RWPE2 (cell line): ENCODE measurements around the gene FAM216B.

Source experiments
- ATAC-seq: fragments of 200-7000 bp; cut with Tn5 transposase; 3 replicates; pipeline ENCODE4 v1.9.1; 2021; ENCODE audit warnings: low read depth
- DNase-seq: peaks from one replicate; pipeline ENCODE4 v3.0.0-alpha.2; 2020; ENCODE audit warnings: low spot score
- H3K27ac ChIP-seq: fragments of 450-650 bp; 2 replicates; pipeline ENCODE4 v1.5.1; 2017; ENCODE audit warnings: mild to moderate bottlenecking; ENCODE audit not compliant: poor library complexity, severe bottlenecking
- H3K27me3 ChIP-seq: fragments of 250-450 bp; sonication (Bioruptor Pico); 2 replicates; pipeline ENCODE4 v1.5.1; 2021; ENCODE audit warnings: mild to moderate bottlenecking, moderate library complexity; ENCODE audit not compliant: insufficient read depth, poor library complexity, severe bottlenecking
- H3K36me3 ChIP-seq: fragments of 250-450 bp; sonication (Bioruptor Pico); 2 replicates; pipeline ENCODE4 v1.5.1; 2020; ENCODE audit warnings: low read depth, mild to moderate bottlenecking, moderate library complexity
- H3K4me1 ChIP-seq: fragments of 250-450 bp; sonication (Bioruptor Pico); 2 replicates; pipeline ENCODE4 v1.5.1; 2021; ENCODE audit warnings: mild to moderate bottlenecking, moderate library complexity; ENCODE audit not compliant: insufficient read depth, poor library complexity, severe bottlenecking
- H3K4me3 ChIP-seq: fragments of 250-450 bp; sonication (Bioruptor Pico); 2 replicates; pipeline ENCODE4 v1.5.1; 2021; ENCODE audit warnings: mild to moderate bottlenecking, moderate library complexity; ENCODE audit not compliant: severe bottlenecking
- H3K9me3 ChIP-seq: fragments of 250-450 bp; sonication (Bioruptor Pico); 2 replicates; pipeline ENCODE4 v1.5.1; 2021; ENCODE audit warnings: mild to moderate bottlenecking, moderate library complexity; ENCODE audit not compliant: severe bottlenecking
- CTCF ChIP-seq: fragments of 450-650 bp; IDR thresholded peaks from one replicate; pipeline ENCODE4 v1.5.1; 2017; ENCODE audit warnings: mild to moderate bottlenecking, moderate library complexity; ENCODE audit not compliant: poor library complexity, severe bottlenecking

Gene FAM216B

GRCh38 chr13:42781352-42781751 is at the start of gene FAM216B:
TSS of gene FAM216B (plus strand) at chr13:42781584. CDS start at chr13:42784068, 2,484 bp downstream.
- Histone ChIP-seq H3K27me3 (no peaks in the 10 kb centered on the region), H3K4me3 (no peak within 1 kb of the TSS), H3K36me3 (no peaks in the 10 kb centered on the region), H3K9me3 (no peaks in the 10 kb centered on the region), H3K4me1 (no peaks in the 10 kb centered on the region), H3K27ac (no peak within 1 kb of the TSS)
- no peak for TF ChIP-seq CTCF
- DNase-seq, result no peak
- no peak for ATAC-seq

GRCh38 chr13:42732073-42732472 is 49.3 kb upstream of the FAM216B start:
- no peak overlapping the region for H3K4me3 ChIP-seq
- no peak for TF ChIP-seq CTCF
- H3K9me3 ChIP-seq, result no peaks in the 10 kb centered on the region

GRCh38 chr13:42733046-42733445 is 48.3 kb upstream of the FAM216B start:
- no peak for TF ChIP-seq CTCF
- DNase-seq, result no peak
- ATAC-seq, result no peak

More at GRCh38 chr13:42732073-42732472, 49.3 kb upstream of the FAM216B start:
- no peaks in the 10 kb centered on the region for H3K36me3 ChIP-seq
- no peaks in the 10 kb centered on the region for H3K27me3 ChIP-seq
- DNase-seq (no peak), ATAC-seq (no peak)
- peaks cover 3% of the 10 kb centered on the region for H3K4me1 ChIP-seq
- H3K27ac ChIP-seq, result no peak overlapping the region

GRCh38 chr13:42735010-42735409 is 46.4 kb upstream of the FAM216B start:
- no peak for TF ChIP-seq CTCF
- no peaks in the 10 kb centered on the region for H3K36me3 ChIP-seq
- H3K27ac ChIP-seq, result no peak overlapping the region
- ATAC-seq (no peak), DNase-seq (no peak)
- H3K9me3 ChIP-seq, result no peaks in the 10 kb centered on the region
- no peaks in the 10 kb centered on the region for H3K27me3 ChIP-seq
- no peak overlapping the region for H3K4me3 ChIP-seq
- H3K4me1 ChIP-seq, result no peaks in the 10 kb centered on the region

More at GRCh38 chr13:42733046-42733445, 48.3 kb upstream of the FAM216B start:
- Histone ChIP-seq H3K27me3 (no peaks in the 10 kb centered on the region), H3K27ac (no peak overlapping the region), H3K4me1 (peaks cover 3% of the 10 kb centered on the region), H3K36me3 (no peaks in the 10 kb centered on the region), H3K9me3 (no peaks in the 10 kb centered on the region), H3K4me3 (no peak overlapping the region)

- no peak for DNase-seq
- Histone ChIP-seq H3K4me3 (no peak overlapping the region), H3K36me3 (no peaks in the 10 kb centered on the region), H3K27ac (no peak overlapping the region), H3K4me1 (no peaks in the 10 kb centered on the region), H3K9me3 (no peaks in the 10 kb centered on the region), H3K27me3 (no peaks in the 10 kb centered on the region)
- no peak for ATAC-seq
- TF ChIP-seq CTCF, result no peak
Measured at GRCh38 chr13:42740753-42741152, 40.6 kb upstream of the FAM216B start.
